H1 (cell line): Measurements from ENCODE around the gene ZSCAN25. TPM values are rescaled to one million over a fixed set of nuclear protein-coding genes. Genes with fewer than 3 reads are reported as not detected.

Source experiments
- CTCF ChIA-PET: fragments of 300-600 bp; sonication (Branson Sonifier 250); formaldehyde crosslinking; loops from one replicate; lab custom pipeline; 2021; ENCODE audit not compliant: partially characterized antibody; lab: Charles Lee
- POLR2A ChIA-PET: fragments of 300-600 bp; sonication (Branson Sonifier 250); formaldehyde crosslinking; loops from one replicate; lab custom pipeline; 2021; ENCODE audit warnings: inconsistent platforms; ENCODE audit not compliant: partially characterized antibody; lab: Charles Lee
- DNase-seq, 2 experiments: peaks; one replicate each; pipeline versions ENCODE4 v3.0.0 to v3.0.0-alpha.2; 2010 to 2022; ENCODE audit warnings: low spot score in 2 of 2, low read depth in 1 of 2, mixed read lengths in 1 of 2
- FAIRE-seq: peaks from 2 replicates; lab custom pipeline; 2011; peaks lifted over from hg19 to GRCh38; lab: Jason Lieb, UNC
- H2AFZ ChIP-seq: 2 replicates; pipeline ENCODE4 v1.8.1; 2012; ENCODE audit warnings: low read length, inconsistent platforms
- H2AK5ac ChIP-seq: 2 replicates; pipeline ENCODE4 v1.6.1; 2013; ENCODE audit warnings: low read depth, low read length
- H2BK120ac ChIP-seq: replicated peaks from 2 replicates; pipeline ENCODE3; 2013; ENCODE audit warnings: low read depth, low read length, inconsistent platforms
- H2BK12ac ChIP-seq: 2 replicates; pipeline ENCODE4 v1.6.1; 2013; ENCODE audit warnings: low read depth, low read length
- H2BK15ac ChIP-seq: 2 replicates; pipeline ENCODE4 v1.6.1; 2013; ENCODE audit warnings: low read length
- H2BK20ac ChIP-seq: 2 replicates; pipeline ENCODE4 v1.6.1; 2013; ENCODE audit warnings: low read length
- H2BK5ac ChIP-seq: 2 replicates; pipeline ENCODE4 v1.6.1; 2013; ENCODE audit warnings: low read depth, low read length
- H3K14ac ChIP-seq: 2 replicates; pipeline ENCODE4 v1.6.1; 2013; ENCODE audit warnings: inconsistent platforms; ENCODE audit not compliant: insufficient read length
- H3K18ac ChIP-seq: 2 replicates; pipeline ENCODE4 v1.6.1; 2013; ENCODE audit warnings: low read length; ENCODE audit errors: extremely low read depth
- H3K23ac ChIP-seq: 2 replicates; pipeline ENCODE4 v1.6.1; 2013; ENCODE audit warnings: inconsistent platforms; ENCODE audit not compliant: insufficient read length
- H3K23me2 ChIP-seq: 2 replicates; pipeline ENCODE4 v1.6.1; 2013; ENCODE audit warnings: low read depth, low read length
- H3K27ac ChIP-seq: 2 replicates; pipeline ENCODE4 v1.6.1; 2011; ENCODE audit warnings: low read depth, low read length, inconsistent platforms
- H3K27me3 ChIP-seq, 4 experiments: replicated peaks in 1 of 4; 1 replicate in 1 of 4; 2 replicates in 3 of 4; pipeline versions ENCODE4 v1.6.1 to v1.8.1; 2011 to 2013; ENCODE audit warnings: low read length in 3 of 4, mild to moderate bottlenecking in 3 of 4, inconsistent platforms in 2 of 4, mixed read lengths in 2 of 4, moderate library complexity in 1 of 4; ENCODE audit not compliant: control insufficient read depth in 3 of 4, insufficient read depth in 3 of 4; ENCODE audit errors: extremely low read depth in 1 of 4
- H3K36me3 ChIP-seq, 4 experiments: 2 replicates each; pipeline versions ENCODE4 v1.6.1 to v1.8.1; 2011 to 2013; ENCODE audit warnings: mild to moderate bottlenecking in 4 of 4, low read length in 3 of 4, moderate library complexity in 2 of 4, control low read depth in 1 of 4, inconsistent platforms in 1 of 4; ENCODE audit not compliant: insufficient read depth in 4 of 4, control insufficient read depth in 2 of 4
- H3K4ac ChIP-seq: replicated peaks from 2 replicates; pipeline ENCODE3; 2013; ENCODE audit warnings: low read length, low read depth, mixed read lengths, inconsistent platforms; ENCODE audit not compliant: insufficient read length
- H3K4me1 ChIP-seq, 4 experiments: replicated peaks in 1 of 4; 1 replicate in 1 of 4; 2 replicates in 3 of 4; pipeline versions ENCODE4 v1.6.1 to v1.8.1; 2011 to 2013; ENCODE audit warnings: low read length in 3 of 4, inconsistent platforms in 2 of 4, mixed read lengths in 1 of 4; ENCODE audit not compliant: insufficient read depth in 4 of 4, control insufficient read depth in 3 of 4
- H3K4me2 ChIP-seq, 2 experiments: 2 replicates each; pipeline versions ENCODE4 v1.6.1 to v1.8.1; 2011 to 2013; ENCODE audit warnings: low read depth in 2 of 2, low read length in 2 of 2, control low read depth in 1 of 2, inconsistent platforms in 1 of 2, mild to moderate bottlenecking in 1 of 2; ENCODE audit not compliant: insufficient read depth in 1 of 2
- H3K4me3 ChIP-seq, 4 experiments: fragments of 200-600, 300-600 bp in 1 of 4; sonication (generic), shearing (Covaris generic), sonication (Bioruptor Twin) in 1 of 4; 2 replicates each; pipeline versions ENCODE4 v1.5.1 to v1.8.1; 2011 to 2016; ENCODE audit warnings: low read length in 4 of 4, low read depth in 3 of 4, control low read depth in 2 of 4, inconsistent platforms in 2 of 4, mild to moderate bottlenecking in 2 of 4, mixed read lengths in 1 of 4, moderate library complexity in 1 of 4; ENCODE audit not compliant: insufficient read depth in 2 of 4; ENCODE audit errors: extremely low read depth in 1 of 4
- H3K56ac ChIP-seq: replicated peaks from 2 replicates; pipeline ENCODE3; 2013; ENCODE audit warnings: low read depth, mild to moderate bottlenecking, mixed read lengths, low read length, inconsistent platforms; ENCODE audit not compliant: insufficient read length
- H3K79me1 ChIP-seq: 2 replicates; pipeline ENCODE4 v1.6.1; 2013; ENCODE audit warnings: low read depth, low read length, control low read depth
- H3K79me2 ChIP-seq, 2 experiments: 2 replicates each; pipeline versions ENCODE4 v1.6.1 to v1.8.1; 2012 to 2013; ENCODE audit warnings: low read length in 2 of 2, mild to moderate bottlenecking in 2 of 2, inconsistent platforms in 1 of 2; ENCODE audit not compliant: insufficient read depth in 2 of 2, control insufficient read depth in 1 of 2
- H3K9ac ChIP-seq, 4 experiments: replicated peaks in 1 of 4; 1 replicate in 1 of 4; 2 replicates in 3 of 4; pipeline versions ENCODE4 v1.6.1 to v1.8.1; 2011 to 2013; ENCODE audit warnings: low read depth in 3 of 4, low read length in 3 of 4, control low read depth in 2 of 4, mild to moderate bottlenecking in 2 of 4, moderate library complexity in 2 of 4, inconsistent platforms in 1 of 4; ENCODE audit errors: extremely low read depth in 1 of 4
- H3K9me3 ChIP-seq, 2 experiments: 2 replicates each; pipeline versions ENCODE4 v1.6.1 to v1.8.1; 2012 to 2013; ENCODE audit warnings: mild to moderate bottlenecking in 2 of 2, moderate library complexity in 2 of 2, control low read depth in 1 of 2, inconsistent platforms in 1 of 2, low read depth in 1 of 2, low read length in 1 of 2, mixed read lengths in 1 of 2; ENCODE audit not compliant: insufficient read depth in 2 of 2
- H4K20me1 ChIP-seq, 2 experiments: replicated peaks in 1 of 2; 2 replicates each; pipeline versions ENCODE3 to v1.8.1; 2011 to 2013; ENCODE audit warnings: inconsistent platforms in 2 of 2, low read length in 2 of 2, mild to moderate bottlenecking in 1 of 2; ENCODE audit not compliant: insufficient read depth in 2 of 2, control insufficient read depth in 1 of 2
- H4K5ac ChIP-seq: 2 replicates; pipeline ENCODE4 v1.6.1; 2013; ENCODE audit warnings: low read length, low read depth, mixed read lengths, inconsistent platforms; ENCODE audit not compliant: insufficient read length
- H4K8ac ChIP-seq: 2 replicates; pipeline ENCODE4 v1.8.0; 2013; ENCODE audit warnings: mild to moderate bottlenecking, moderate library complexity, low read length, inconsistent platforms; ENCODE audit not compliant: insufficient read depth; ENCODE audit errors: extremely low read depth
- H4K91ac ChIP-seq: replicated peaks from 2 replicates; pipeline ENCODE3; 2013; ENCODE audit warnings: low read length, mixed read lengths, inconsistent platforms; ENCODE audit not compliant: insufficient read length
- ASH2L ChIP-seq: fragments of 200-600, 300-600 bp; sonication (generic); IDR thresholded peaks from one replicate; pipeline ENCODE4 v1.7.1; 2017; ENCODE audit warnings: low read length
- KDM1A ChIP-seq: fragments of 200-600, 300-600 bp; sonication (generic); IDR thresholded peaks from 2 replicates; pipeline ENCODE4 v1.7.1; 2016; ENCODE audit warnings: mild to moderate bottlenecking, low read length, borderline replicate concordance
- NRF1 ChIP-seq: IDR thresholded peaks from 2 replicates; pipeline ENCODE4 v1.6.1; 2011; ENCODE audit warnings: mild to moderate bottlenecking, low read depth, low read length, improper control_type of control experiment
- RXRA ChIP-seq: IDR thresholded peaks from 2 replicates; pipeline ENCODE4 v1.6.1; 2011; ENCODE audit warnings: low read depth, mild to moderate bottlenecking, low read length, moderate library complexity; ENCODE audit not compliant: insufficient read depth
- SUZ12 ChIP-seq: fragments of 200-600 bp; sonication (generic); IDR thresholded peaks from 2 replicates; pipeline ENCODE4 v1.6.1; 2012; ENCODE audit warnings: mild to moderate bottlenecking, inconsistent platforms, low read length, moderate library complexity, mixed read lengths
- WGBS, 2 experiments: shearing (Covaris generic) in 1 of 2; methylation state at CpG; one replicate each; pipeline versions ENCODE4 v1.1.6 to v1.1.7; 2013 to 2015; ENCODE audit warnings: low lambda C conversion rate in 2 of 2, mixed read lengths in 2 of 2, inconsistent platforms in 1 of 2, low coverage in 1 of 2, missing lambda C conversion rate in 1 of 2; ENCODE audit not compliant: insufficient replicate concordance in 2 of 2, insufficient coverage in 1 of 2, insufficient read length in 1 of 2; ENCODE audit errors: extremely low coverage in 1 of 2, missing lambda C conversion rate in 1 of 2; 5-methylcytosine and 5-hydroxymethylcytosine counted together
- polyA plus RNA-seq, 7 experiments: library from polyadenylated mRNA; depleted of rRNA in 3 of 7; stranded (reverse) in 5 of 7; unstranded in 2 of 7; fragments of >200 nt in 5 of 7; fragments of 200-250 nt in 2 of 7; gene quantifications; 1 replicate in 5 of 7; 2 replicates in 1 of 7; 4 replicates in 1 of 7; pipeline versions ENCODE4 v1.2.1 to v1.2.3, GENCODE V29; 2011 to 2013; ENCODE audit warnings: missing spikeins in 2 of 7, mixed read lengths in 2 of 7
- total RNA-seq: library from RNA; stranded (reverse); fragmentation: NEBNext Ultra II Directional; extraction: Animal tissue kit (Norgen Biotek cat#: 25700); gene quantifications from 2 replicates; pipeline ENCODE4 v1.2.1, GENCODE V29; 2021

Gene ZSCAN25
- total and polyA plus RNA-seq, 2 of the 8 experiments (the other 6 are each of a cell fraction or from before 2014, with no cell fraction given), result 10.1 to 18.6 TPM

DNA sequence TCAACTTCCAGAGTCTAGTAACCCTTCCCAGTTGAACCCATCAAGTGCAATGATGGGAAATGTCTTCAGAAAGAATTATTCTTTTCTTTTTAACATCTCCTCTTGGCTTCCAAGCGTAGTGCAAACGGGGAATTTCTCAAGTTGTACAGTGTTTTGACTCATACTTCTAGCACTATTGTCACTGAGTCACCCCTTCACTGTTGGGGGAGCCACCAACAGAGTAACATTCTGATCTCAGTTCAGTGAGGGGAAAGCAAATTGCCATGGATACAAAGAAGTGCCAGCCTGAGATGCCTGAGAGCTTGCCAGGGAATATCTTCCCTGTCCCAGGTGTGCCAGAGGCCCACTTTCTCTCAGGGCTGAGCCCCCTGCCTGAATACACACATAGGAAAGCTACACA lies 32.1 kb downstream of the ZSCAN25 start:
- Histone ChIP-seq H2AK5ac (no peak overlapping the region), H3K4me1 (no peaks in the 10 kb centered on the region), H3K4ac (no peak overlapping the region), H4K8ac (no peak overlapping the region), H3K9ac (no peak overlapping the region), H3K27me3 (no peaks in the 10 kb centered on the region), H2BK5ac (no peak overlapping the region), H4K20me1 (no peaks in the 10 kb centered on the region), H3K14ac (no peak overlapping the region), H3K79me1 (no peaks in the 10 kb centered on the region; the same call in 1 of the 2 replicates), H3K36me3 (peaks cover 0 to 1% (median 0%) of the 10 kb centered on the region in 4 experiments; a peak in 1 of 8 replicates), H3K23me2 (no peaks in the 10 kb centered on the region), H3K56ac (no peak overlapping the region), H2AFZ (no peak overlapping the region), H3K9me3 (no peaks in the 10 kb centered on the region), H2BK12ac (no peak overlapping the region), H3K79me2 (no peaks in the 10 kb centered on the region), H2BK20ac (no peak overlapping the region), H3K27ac (no peak overlapping the region), H2BK15ac (no peak overlapping the region), H3K4me3 (no peak overlapping the region), H3K23ac (no peak overlapping the region), H2BK120ac (no peak overlapping the region), H3K4me2 (no peak overlapping the region), H4K91ac (no peak overlapping the region), H3K18ac (no peak overlapping the region), H4K5ac (no peak overlapping the region)
- FAIRE-seq (no peak), DNase-seq (no peak)
- WGBS, 2 experiments, result 76% methylated on average over 2 of the region's 2 CpGs; no CpG with 5 or more reads in 1 of the 2 experiments
- POLR2A ChIA-PET, result interaction anchor here (0.5 kb wide), 1 partner anchor 279 kb away, joined by 3 read pairs; no protein-coding TSS in a partner anchor
- CTCF ChIA-PET, result no interaction called here
- TF ChIP-seq ASH2L, result no peak
- TF ChIP-seq KDM1A, result no peak
- no peak for TF ChIP-seq SUZ12
- TF ChIP-seq RXRA, result no peak
- no peak for TF ChIP-seq NRF1
